ENCODE data around the gene CD247. TPM values are rescaled to one million over a fixed set of nuclear protein-coding genes. Genes with fewer than 3 reads are reported as not detected.

The CD247 gene
- total RNA-seq, 1 experiment from 2014 or later = 0.97 TPM

DNA sequence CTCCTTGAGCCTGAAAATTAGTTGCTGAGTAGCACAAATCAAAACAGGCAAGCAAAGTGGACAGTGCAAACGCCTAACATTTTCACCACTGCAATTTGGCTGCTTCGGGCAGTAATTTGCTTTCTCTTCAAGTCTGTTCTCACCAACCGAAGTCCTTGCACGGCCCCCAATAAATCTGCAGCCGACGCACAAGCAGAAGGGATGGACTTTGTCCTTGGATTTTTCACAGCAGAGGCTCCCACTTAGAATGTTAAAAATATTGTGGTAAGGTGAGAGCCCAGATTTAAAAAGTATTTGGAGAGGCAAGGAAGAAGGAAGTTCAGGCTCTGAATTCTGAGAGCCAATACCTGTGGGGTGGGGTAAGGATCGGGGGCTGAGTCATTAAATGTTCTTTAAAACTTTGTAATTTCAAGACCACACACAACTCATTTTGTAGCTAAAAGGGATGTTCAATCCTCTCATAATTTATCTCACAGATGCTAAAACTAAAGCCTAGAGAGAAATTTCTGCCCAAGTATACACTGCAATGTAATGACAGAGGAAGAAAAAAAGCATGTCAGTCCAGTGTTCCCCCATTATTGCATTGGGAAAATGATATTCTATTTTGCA lies 6.2 kb downstream of the CD247 start:
- no TSS peak for BruUV-seq (replicated peaks)
- Mint-ChIP-seq H3K36me3 (ENCODE audit: insufficient read depth, unreplicated experiment) (no peaks in the 10 kb centered on the region), H3K27ac (ENCODE audit: unreplicated experiment) (no peak overlapping the region), H3K4me1 (ENCODE audit: low read depth, unreplicated experiment) (no peaks in the 10 kb centered on the region), H3K27me3 (ENCODE audit: unreplicated experiment) (peaks cover 61% of the 10 kb centered on the region), H3K9me3 (ENCODE audit: low read depth, unreplicated experiment) (no peaks in the 10 kb centered on the region), H3K4me3 (ENCODE audit: low read depth, unreplicated experiment) (no peak overlapping the region)
- no peak for DNase-seq
- intact Hi-C loops (cut with micrococcal nuclease; ENCODE audit: unreplicated experiment) = no loop called here
- no peak for TF ChIP-seq CTCF (IDR thresholded peaks at IDR 0.05; ENCODE audit: unreplicated experiment)
- CTCF ChIA-PET = no interaction called here

DNA sequence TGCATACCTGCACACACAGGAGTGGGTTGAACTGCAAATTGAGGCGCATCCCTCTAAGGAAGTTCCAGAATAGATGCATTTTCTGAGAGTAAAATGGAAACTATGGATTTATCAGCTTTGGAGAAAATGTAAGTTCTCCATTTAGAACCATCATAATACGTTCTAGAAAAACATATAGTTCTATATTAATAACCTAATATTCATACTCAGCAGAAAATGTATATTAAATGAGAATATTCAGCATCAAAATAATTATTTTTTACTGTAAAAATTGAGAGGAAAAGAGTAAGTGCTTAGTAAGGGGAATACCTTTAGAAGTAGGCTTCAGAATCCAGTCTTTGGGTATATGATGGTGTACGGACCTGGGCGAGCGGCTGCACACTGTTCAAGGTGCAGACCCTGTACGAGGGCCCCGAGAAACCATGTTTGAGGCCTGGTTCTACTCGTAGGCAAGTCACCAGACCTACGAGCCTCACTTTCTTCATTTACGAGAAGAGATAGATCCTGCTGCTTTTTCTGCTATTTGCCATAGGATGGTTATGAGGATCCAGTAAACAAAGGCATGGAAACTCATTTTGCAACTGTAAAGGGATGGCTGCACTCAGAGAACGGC lies 6.8 kb downstream of the CD247 start:
- TF ChIP-seq CTCF (IDR thresholded peaks at IDR 0.05; ENCODE audit: unreplicated experiment) = no peak
- CTCF ChIA-PET = no interaction called here
- Mint-ChIP-seq H3K36me3 (ENCODE audit: insufficient read depth, unreplicated experiment) (no peaks in the 10 kb centered on the region), H3K4me3 (ENCODE audit: low read depth, unreplicated experiment) (no peak overlapping the region), H3K27ac (ENCODE audit: unreplicated experiment) (no peak overlapping the region), H3K9me3 (ENCODE audit: low read depth, unreplicated experiment) (no peaks in the 10 kb centered on the region), H3K4me1 (ENCODE audit: low read depth, unreplicated experiment) (no peaks in the 10 kb centered on the region), H3K27me3 (ENCODE audit: unreplicated experiment) (peaks cover 55% of the 10 kb centered on the region)
- intact Hi-C loops (cut with micrococcal nuclease; ENCODE audit: unreplicated experiment) = no loop called here
- no TSS peak for BruUV-seq (replicated peaks)
- no peak for DNase-seq

DNA sequence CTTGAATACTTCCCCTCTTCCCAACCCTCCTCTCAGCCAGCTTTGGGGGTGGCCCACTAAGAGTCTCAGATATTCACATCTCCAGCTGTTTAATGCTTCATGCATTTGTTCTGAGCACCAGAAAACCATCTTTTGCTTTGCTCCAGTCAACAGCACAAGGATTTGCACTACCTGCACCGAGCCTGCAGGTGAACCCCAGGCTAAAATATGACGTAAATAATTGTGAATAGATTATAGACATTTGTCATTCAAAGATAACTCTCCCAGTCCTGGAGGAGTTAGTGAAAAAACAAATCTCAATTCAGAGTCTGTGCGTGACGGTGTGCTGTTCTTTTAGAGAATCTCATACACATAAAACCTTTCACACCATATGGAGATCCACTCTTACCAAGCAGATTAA lies 7.4 kb downstream of the CD247 start:
- CTCF ChIA-PET = no interaction called here
- H3K9me3 Mint-ChIP-seq (ENCODE audit: low read depth, unreplicated experiment) = no peaks in the 10 kb centered on the region
- peaks cover 50% of the 10 kb centered on the region for H3K27me3 Mint-ChIP-seq (ENCODE audit: unreplicated experiment)
- H3K4me3 Mint-ChIP-seq (ENCODE audit: low read depth, unreplicated experiment) = no peak overlapping the region
- H3K27ac Mint-ChIP-seq (ENCODE audit: unreplicated experiment) = no peak overlapping the region
- no TSS peak for BruUV-seq (replicated peaks)
- TF ChIP-seq CTCF (IDR thresholded peaks at IDR 0.05; ENCODE audit: unreplicated experiment) = no peak
- intact Hi-C loops (cut with micrococcal nuclease; ENCODE audit: unreplicated experiment) = no loop called here
- DNase-seq = no peak
- H3K4me1 Mint-ChIP-seq (ENCODE audit: low read depth, unreplicated experiment) = no peaks in the 10 kb centered on the region
- no peaks in the 10 kb centered on the region for H3K36me3 Mint-ChIP-seq (ENCODE audit: insufficient read depth, unreplicated experiment)

DNA sequence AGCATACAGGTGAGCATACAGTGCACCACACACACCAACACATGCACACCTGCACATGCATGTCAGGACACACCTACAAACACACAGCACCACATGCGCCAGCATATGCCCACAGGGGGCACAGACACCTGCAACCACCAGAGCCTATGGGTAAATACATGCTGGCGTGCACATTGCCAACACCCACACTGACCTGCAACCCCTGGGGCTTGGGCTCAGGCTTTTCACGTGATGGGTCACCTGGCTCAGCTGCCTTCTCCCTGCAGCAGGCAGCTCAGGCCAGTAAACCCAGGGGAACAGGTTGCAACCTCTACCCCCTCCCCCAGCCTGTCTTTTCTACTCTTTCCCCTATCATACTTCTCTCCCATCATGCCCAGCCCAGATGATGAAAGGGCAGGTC lies 8.1 kb downstream of the CD247 start:
- BruUV-seq (replicated peaks) = no TSS peak
- H3K36me3 Mint-ChIP-seq (ENCODE audit: insufficient read depth, unreplicated experiment) = no peaks in the 10 kb centered on the region
- H3K4me3 Mint-ChIP-seq (ENCODE audit: low read depth, unreplicated experiment) = no peak overlapping the region
- peaks cover 53% of the 10 kb centered on the region for H3K27me3 Mint-ChIP-seq (ENCODE audit: unreplicated experiment)
- H3K4me1 Mint-ChIP-seq (ENCODE audit: low read depth, unreplicated experiment) = no peaks in the 10 kb centered on the region
- no peaks in the 10 kb centered on the region for H3K9me3 Mint-ChIP-seq (ENCODE audit: low read depth, unreplicated experiment)
- no peak overlapping the region for H3K27ac Mint-ChIP-seq (ENCODE audit: unreplicated experiment)
- DNase-seq = no peak
- CTCF ChIA-PET = no interaction called here
- intact Hi-C loops (cut with micrococcal nuclease; ENCODE audit: unreplicated experiment) = no loop called here
- no peak for TF ChIP-seq CTCF (IDR thresholded peaks at IDR 0.05; ENCODE audit: unreplicated experiment)
